PC-9 (cell line): ENCODE measurements around the gene LHFPL2. TPM values are rescaled to one million over a fixed set of nuclear protein-coding genes. Genes with fewer than 3 reads are reported as not detected.

Experiments used
- BruUV-seq: library from RNA; stranded (reverse); fragments of 400-500 nt; replicated peaks from 2 replicates; lab custom pipeline; 2021; lab: Mats Ljungman, UMichigan
- CTCF ChIA-PET: fragments of 300-600 bp; sonication (Branson Sonifier 250); formaldehyde crosslinking; loops from one replicate; lab custom pipeline; 2022; ENCODE audit warnings: antibody characterized with exemption; lab: Charles Lee
- POLR2A ChIA-PET: fragments of 300-600 bp; sonication (Branson Sonifier 250); formaldehyde crosslinking; loops from one replicate; lab custom pipeline; 2022; ENCODE audit warnings: antibody characterized with exemption; ENCODE audit not compliant: unreplicated experiment; lab: Charles Lee
- DNase-seq, 2 experiments: peaks; one replicate each; pipeline versions ENCODE4 v3.0.0 to v3.0.0-alpha.2; 2015 to 2022; ENCODE audit warnings: mixed read lengths in 1 of 2
- H2AFZ ChIP-seq: fragments of 200-600 bp; sonication (generic); 2 replicates; pipeline ENCODE4 v1.8.1; 2017; ENCODE audit warnings: antibody characterized with exemption
- H3F3A ChIP-seq: fragments of 200-600 bp; sonication (generic); 2 replicates; pipeline ENCODE4 v1.8.1; 2017; ENCODE audit warnings: antibody characterized with exemption, mild to moderate bottlenecking, low read depth; ENCODE audit not compliant: insufficient read depth
- H3K27ac ChIP-seq: fragments of 200-600 bp; sonication (generic); 2 replicates; pipeline ENCODE4 v1.6.1; 2016; ENCODE audit warnings: mixed run types
- H3K27me3 ChIP-seq: fragments of 200-600 bp; sonication (generic); 2 replicates; pipeline ENCODE4 v1.6.1; 2016; ENCODE audit warnings: low read depth, mixed run types; ENCODE audit not compliant: insufficient read depth
- H3K36me3 ChIP-seq: fragments of 200-600 bp; sonication (generic); 2 replicates; pipeline ENCODE4 v1.6.1; 2016; ENCODE audit warnings: low read depth, mixed run types
- H3K4me1 ChIP-seq: fragments of 200-600 bp; sonication (generic); replicated peaks from 2 replicates; pipeline ENCODE4 v1.6.1; 2016; ENCODE audit warnings: mixed run types; ENCODE audit not compliant: insufficient read depth
- H3K4me2 ChIP-seq: fragments of 200-600 bp; sonication (generic); 2 replicates; pipeline ENCODE4 v1.6.1; 2017; ENCODE audit warnings: mixed run types
- H3K4me3 ChIP-seq: fragments of 200-600 bp; sonication (generic); 2 replicates; pipeline ENCODE4 v1.6.1; 2016; ENCODE audit warnings: mixed run types
- H3K79me2 ChIP-seq: fragments of 200-600 bp; sonication (generic); 2 replicates; pipeline ENCODE4 v1.6.1; 2017; ENCODE audit warnings: low read depth, mixed run types
- H3K9me2 ChIP-seq: fragments of 200-600 bp; sonication (generic); 2 replicates; pipeline ENCODE4 v1.8.1; 2017; ENCODE audit warnings: mild to moderate bottlenecking; ENCODE audit not compliant: insufficient read depth
- H3K9me3 ChIP-seq: fragments of 200-600 bp; sonication (generic); 2 replicates; pipeline ENCODE4 v1.8.1; 2016; ENCODE audit warnings: low read depth; ENCODE audit not compliant: insufficient read depth
- H4K20me1 ChIP-seq: fragments of 200-600 bp; sonication (generic); 2 replicates; pipeline ENCODE4 v1.8.1; 2017; ENCODE audit not compliant: insufficient read depth
- EZH2 ChIP-seq: fragments of 200-600 bp; sonication (generic); IDR thresholded peaks from 2 replicates; pipeline ENCODE4 v1.8.0; 2017; ENCODE audit warnings: antibody characterized with exemption, low read depth
- intact Hi-C: fragments of 100-400 bp; cut with micrococcal nuclease; formaldehyde crosslinking; loops from one replicate; pipeline ENCODE4 v1.10.0; 2022; ENCODE audit not compliant: unreplicated experiment
- total RNA-seq: library from RNA; stranded (reverse); gene quantifications from 2 replicates; pipeline ENCODE4 v1.2.3, GENCODE V29; 2021
- TF ChIP-seq, protein P1 (sequence below): fragments of 200-600 bp; sonication (generic); conservative IDR thresholded peaks from 2 replicates; pipeline ENCODE4 v1.6.1; 2017; ENCODE audit warnings: mixed run types, antibody characterized with exemption, mild to moderate bottlenecking, moderate library complexity

The LHFPL2 gene
- total RNA-seq, 1 experiment from 2014 or later: 10.1 TPM

DNA sequence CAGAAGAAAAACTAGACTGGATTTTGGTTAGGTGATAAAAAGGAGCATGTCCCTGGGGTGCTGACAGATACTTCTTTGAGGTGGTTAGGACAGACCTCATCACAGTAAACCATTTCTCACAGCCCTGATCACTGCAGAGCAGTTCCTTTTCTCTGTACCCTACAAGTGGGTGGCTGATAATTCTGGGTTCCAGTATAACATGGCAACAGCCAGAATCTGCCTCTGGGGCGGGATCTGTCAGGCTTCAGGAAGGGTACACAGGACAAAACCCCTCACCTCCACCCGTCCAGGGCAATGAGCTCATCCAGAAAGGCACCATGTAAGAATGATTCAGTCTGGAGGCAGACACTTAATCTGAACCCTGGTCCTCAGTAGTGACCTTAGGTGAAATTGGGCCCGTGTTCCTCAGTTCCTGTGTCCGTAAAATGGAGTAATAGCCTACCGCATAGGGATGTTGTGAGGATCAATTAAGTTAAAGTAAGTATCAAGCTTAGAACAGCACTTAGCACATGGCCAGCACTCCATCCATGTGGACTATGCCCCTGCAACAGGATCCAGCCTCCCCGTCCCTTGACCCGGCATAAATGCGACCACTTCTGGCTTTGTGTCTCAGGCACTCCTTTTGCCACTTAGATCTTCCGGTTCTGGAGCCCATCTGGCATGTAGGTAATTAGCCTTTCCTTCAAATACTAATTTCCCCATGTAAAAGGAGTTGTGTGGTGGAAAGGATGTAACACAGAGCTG, 129.2 kb downstream of the LHFPL2 start:
- H4K20me1 ChIP-seq: no peaks in the 10 kb centered on the region
- H3K36me3 ChIP-seq: no peaks in the 10 kb centered on the region
- peak overlapping the region; percentile 81 for H3K27ac ChIP-seq
- no TSS peak for BruUV-seq
- 0 out of 2 replicates have a peak, but pooled peaks cover 7% of the 10 kb centered on the region for H3K79me2 ChIP-seq
- H3K4me2 ChIP-seq: peak overlapping the region; percentile 68
- intact Hi-C loops: no loop called here
- no peak overlapping the region for H3K4me3 ChIP-seq
- H3K4me1 ChIP-seq: peaks cover 24% of the 10 kb centered on the region
- no peaks in the 10 kb centered on the region; the same call in 1 of the 2 replicates for H3K9me3 ChIP-seq
- peaks cover 14% of the 10 kb centered on the region; the same call in 1 of the 2 replicates for H3F3A ChIP-seq
- ChIA-PET CTCF (interaction anchor here (0.7 kb wide), 1 partner anchor 13 kb away, joined by 3 read pairs; no protein-coding TSS in a partner anchor), POLR2A (interaction anchor here (0.6 kb wide), 1 partner anchor 9 kb away, joined by 3 read pairs; no protein-coding TSS in a partner anchor)
- H2AFZ ChIP-seq: no peak overlapping the region
- no peaks in the 10 kb centered on the region for H3K9me2 ChIP-seq
- DNase-seq: no peak
- H3K27me3 ChIP-seq: no peaks in the 10 kb centered on the region
- no peak for TF ChIP-seq EZH2
- TF ChIP-seq, protein P1, sequence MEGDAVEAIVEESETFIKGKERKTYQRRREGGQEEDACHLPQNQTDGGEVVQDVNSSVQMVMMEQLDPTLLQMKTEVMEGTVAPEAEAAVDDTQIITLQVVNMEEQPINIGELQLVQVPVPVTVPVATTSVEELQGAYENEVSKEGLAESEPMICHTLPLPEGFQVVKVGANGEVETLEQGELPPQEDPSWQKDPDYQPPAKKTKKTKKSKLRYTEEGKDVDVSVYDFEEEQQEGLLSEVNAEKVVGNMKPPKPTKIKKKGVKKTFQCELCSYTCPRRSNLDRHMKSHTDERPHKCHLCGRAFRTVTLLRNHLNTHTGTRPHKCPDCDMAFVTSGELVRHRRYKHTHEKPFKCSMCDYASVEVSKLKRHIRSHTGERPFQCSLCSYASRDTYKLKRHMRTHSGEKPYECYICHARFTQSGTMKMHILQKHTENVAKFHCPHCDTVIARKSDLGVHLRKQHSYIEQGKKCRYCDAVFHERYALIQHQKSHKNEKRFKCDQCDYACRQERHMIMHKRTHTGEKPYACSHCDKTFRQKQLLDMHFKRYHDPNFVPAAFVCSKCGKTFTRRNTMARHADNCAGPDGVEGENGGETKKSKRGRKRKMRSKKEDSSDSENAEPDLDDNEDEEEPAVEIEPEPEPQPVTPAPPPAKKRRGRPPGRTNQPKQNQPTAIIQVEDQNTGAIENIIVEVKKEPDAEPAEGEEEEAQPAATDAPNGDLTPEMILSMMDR: no peak

DNA sequence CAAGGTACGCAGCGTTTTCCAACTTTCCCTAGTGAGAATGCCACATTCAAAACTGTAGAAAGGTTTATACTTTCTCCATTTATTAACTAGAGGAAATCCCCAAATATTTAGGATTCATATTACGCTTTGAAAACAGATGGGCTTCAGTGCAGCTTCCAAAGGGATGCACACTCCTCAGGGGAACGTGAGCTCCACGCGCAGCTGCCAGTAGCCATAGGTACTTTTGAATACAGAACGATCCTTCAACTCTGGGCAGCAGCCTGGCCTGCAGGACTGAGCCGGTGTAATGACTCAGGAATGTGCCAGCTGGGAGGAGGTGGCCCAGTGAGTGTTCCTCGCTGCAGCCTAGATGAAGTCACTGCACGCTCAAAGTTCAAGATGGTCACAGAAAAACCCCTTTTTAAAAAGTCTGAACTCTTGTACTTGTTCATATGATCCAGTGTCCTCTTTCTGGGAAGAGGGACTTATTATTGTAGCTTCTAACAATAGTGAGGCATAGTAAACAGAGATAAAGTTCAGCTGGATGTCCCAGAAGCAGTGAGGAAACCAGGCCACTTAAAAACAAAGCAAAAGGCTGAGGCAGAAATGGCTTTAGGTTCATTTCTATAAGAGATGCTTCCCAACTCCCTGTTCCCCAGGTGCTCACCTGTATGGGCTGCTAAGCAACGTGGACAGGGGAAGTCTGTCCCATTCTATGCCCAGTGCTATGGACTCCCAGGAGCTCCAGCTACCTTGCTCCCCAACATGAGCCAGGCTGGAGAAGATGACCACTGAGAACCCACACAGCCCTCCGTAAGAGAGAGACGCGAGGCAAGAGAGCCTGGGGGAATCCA, 130.0 kb downstream of the LHFPL2 start:
- Histone ChIP-seq H3K79me2 (0 out of 2 replicates have a peak, but pooled peaks cover 7% of the 10 kb centered on the region), H4K20me1 (no peaks in the 10 kb centered on the region), H3K4me3 (no peak overlapping the region), H3F3A (peaks cover 14% of the 10 kb centered on the region; the same call in 1 of the 2 replicates), H3K9me2 (no peaks in the 10 kb centered on the region), H3K27me3 (no peaks in the 10 kb centered on the region), H2AFZ (no peak overlapping the region), H3K27ac (peak overlapping the region; percentile 81), H3K36me3 (no peaks in the 10 kb centered on the region), H3K4me1 (peaks cover 24% of the 10 kb centered on the region), H3K4me2 (peak overlapping the region; percentile 68), H3K9me3 (no peaks in the 10 kb centered on the region; the same call in 1 of the 2 replicates)
- intact Hi-C loops: loop anchor here (1.0 kb wide), 1 partner anchor 8 kb away; no protein-coding TSS in a partner anchor
- ChIA-PET CTCF (interaction anchor here (0.6 kb wide), 1 partner anchor 15 kb away, joined by 3 read pairs; no protein-coding TSS in a partner anchor), POLR2A (interaction anchor here (0.5 to 0.6 kb wide), 2 partner anchors 10 to 181 kb away, joined by 3 to 4 read pairs; no protein-coding TSS in a partner anchor)
- TF ChIP-seq EZH2: no peak
- TF ChIP-seq, protein P1: no peak
- no TSS peak for BruUV-seq
- peak; percentile 66 to 78 for DNase-seq

DNA sequence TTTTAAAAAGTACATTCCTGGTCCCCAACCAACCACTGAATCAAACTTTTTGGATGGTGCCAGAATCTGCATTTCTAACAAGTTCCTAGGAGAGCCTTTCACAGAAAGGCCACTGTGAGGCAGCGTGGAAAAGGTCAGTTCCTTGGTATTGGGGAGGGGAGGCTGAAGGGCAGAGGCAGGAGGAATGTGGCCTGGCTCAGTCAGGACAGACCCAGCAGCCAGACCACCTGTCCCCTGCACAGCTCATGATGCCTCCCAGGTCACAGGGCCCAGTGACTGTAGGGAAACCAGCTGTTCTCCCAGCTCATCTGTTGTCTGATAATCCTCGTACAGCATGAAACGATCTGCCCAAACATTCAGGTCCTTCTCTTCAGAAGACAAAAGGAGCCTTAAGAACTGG, 132.9 kb downstream of the LHFPL2 start:
- H3K9me3 ChIP-seq: no peaks in the 10 kb centered on the region
- BruUV-seq: no TSS peak
- H4K20me1 ChIP-seq: no peaks in the 10 kb centered on the region
- no peak overlapping the region for H3K4me3 ChIP-seq
- no peak overlapping the region for H3K27ac ChIP-seq
- no peak for DNase-seq
- H2AFZ ChIP-seq: no peak overlapping the region
- ChIA-PET POLR2A (no interaction called here), CTCF (no interaction called here)
- no peaks in the 10 kb centered on the region for H3K27me3 ChIP-seq
- TF ChIP-seq, protein P1: no peak
- H3K79me2 ChIP-seq: 0 out of 2 replicates have a peak, but pooled peaks cover 3% of the 10 kb centered on the region
- peaks cover 14% of the 10 kb centered on the region; the same call in 1 of the 2 replicates for H3F3A ChIP-seq
- H3K9me2 ChIP-seq: no peaks in the 10 kb centered on the region
- intact Hi-C loops: no loop called here
- H3K36me3 ChIP-seq: no peaks in the 10 kb centered on the region
- peaks cover 26% of the 10 kb centered on the region for H3K4me1 ChIP-seq
- no peak overlapping the region for H3K4me2 ChIP-seq
